NCI-H446 treated with DMSO at 0.1 percent for 48 hours (cell line): ENCODE results near the gene STON2.

ENCODE experiments used
- DNase-seq: peaks from one replicate; lab custom pipeline; 2025; lab: John Stamatoyannopoulos, UW

STON2 gene

DNA sequence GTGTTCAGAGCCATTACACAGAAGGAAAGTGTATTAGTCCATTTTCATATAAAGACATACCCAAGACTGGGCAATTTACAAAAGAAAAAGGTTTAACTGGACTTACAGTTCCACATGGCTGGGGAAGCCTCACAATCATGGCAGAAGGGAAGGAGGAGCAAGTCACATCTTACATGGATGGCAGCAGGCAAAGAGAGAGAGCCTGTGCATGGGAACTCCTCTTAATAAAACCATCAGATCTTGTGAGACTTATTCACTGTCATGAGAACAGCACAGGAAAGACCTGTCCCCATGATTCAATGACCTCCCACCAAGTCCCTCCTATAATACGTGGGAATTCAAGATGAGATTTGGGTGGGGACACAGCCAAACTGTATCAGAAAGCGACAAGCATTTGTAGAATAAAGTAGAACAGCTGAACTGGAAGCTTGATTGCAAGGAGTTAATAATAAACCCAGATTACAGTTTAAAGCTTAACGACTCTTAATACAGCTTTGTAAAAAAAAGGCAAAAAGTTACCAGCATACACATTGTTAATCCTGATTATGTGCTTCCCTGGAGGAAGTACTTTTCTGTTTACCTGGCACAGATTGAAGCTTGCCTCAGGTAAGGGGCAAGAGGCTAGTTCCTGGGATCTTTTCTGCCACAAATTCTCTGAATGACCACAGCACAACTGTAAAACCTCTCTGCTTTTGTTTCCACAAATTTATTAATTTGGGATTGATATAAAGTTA is 18.1 kb upstream of the STON2 start:
- no peak for DNase-seq

DNA sequence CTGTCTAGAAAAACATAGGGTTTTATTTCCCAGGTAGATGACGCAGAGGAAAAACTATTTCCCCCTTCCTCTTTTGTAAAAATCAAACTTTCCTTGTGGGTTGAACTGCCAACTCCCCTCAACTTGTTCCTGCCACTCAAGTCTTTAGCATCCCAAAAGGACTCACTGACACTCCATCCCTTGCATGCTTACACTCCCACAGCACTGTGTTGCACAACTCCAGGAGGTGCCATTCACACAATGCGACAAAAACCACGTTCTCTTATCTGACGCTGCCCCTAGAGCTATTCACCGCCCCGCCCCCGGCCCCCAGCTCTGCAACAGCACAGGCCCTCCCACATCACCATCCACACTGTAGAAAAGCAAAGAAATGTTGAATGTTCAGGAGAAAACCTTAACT is 16.9 kb upstream of the STON2 start:
- DNase-seq, result no peak

DNA sequence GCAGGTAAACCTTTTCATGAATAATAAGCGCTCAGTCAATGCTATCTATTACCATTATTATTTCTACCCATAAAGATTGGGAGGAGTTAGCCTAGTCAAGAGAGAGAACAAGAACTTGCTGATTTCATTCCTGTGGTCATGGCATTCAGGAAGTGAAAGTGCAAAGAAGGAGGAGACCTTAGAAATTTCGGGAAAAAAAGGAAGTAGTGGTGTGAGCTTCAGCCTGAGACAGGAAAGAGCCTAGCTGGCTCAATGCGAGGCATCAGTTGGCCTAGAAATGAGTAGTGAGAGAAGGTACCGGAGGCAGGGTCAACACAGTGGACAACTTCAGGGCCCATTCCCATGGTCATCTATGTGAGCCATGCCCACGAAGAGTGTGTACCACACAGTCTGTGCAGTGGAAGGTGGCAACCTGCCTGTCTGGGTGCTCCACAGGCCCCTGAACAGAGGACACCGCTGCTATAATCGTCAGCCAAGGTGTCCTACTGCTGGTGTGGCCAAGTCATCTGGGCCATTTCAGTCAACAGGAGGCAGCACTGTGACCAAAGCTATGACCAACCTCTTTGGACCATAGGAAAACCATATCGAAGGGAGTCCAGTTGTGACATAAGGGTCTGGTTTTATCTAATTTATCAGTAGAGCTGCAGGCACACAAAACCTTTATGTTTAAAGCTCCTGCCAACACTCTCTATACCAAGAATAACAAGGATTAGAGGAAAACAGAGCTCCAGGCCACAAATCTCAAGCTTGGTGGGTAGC is 16.2 kb upstream of the STON2 start:
- DNase-seq, result no peak

DNA sequence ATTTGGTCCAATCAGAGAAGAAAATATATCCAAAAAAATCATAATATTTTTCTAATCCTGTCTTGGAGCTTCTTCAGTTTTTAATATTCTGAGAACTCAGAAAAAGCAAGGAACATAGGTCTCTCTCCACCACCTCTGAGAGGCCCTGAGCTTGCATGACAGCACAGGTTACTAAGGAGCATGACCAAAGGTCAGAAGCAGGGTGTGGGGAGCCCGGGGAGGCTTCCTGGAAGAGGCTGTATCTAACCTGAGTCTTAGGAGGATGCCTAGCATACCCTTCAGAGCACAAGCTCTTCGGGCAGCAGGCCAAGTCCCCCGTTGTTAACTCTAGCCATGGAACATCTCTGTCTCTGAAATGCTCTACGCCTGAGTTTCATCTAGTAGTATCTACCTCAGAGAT is 15.7 kb upstream of the STON2 start:
- DNase-seq, result no peak

DNA sequence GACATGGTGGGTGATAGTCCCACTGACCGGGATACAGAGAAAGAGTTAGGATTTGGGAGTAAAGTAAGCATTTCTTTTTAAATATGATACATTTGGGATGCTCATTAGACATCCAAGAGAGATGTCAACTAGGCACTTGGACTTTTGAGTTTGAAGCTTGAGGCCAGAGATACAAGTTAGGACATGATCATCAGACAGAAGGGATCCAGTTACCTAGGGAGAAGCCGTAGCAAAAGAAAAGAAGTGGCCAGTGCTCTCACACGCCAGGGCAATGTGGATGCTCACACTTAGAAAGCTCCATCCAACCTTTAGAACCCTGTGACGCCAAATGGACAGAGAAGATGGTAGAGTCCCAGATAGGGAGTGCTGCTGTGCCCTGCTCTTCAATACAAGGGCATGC is 14.0 kb upstream of the STON2 start:
- DNase-seq, result no peak

DNA sequence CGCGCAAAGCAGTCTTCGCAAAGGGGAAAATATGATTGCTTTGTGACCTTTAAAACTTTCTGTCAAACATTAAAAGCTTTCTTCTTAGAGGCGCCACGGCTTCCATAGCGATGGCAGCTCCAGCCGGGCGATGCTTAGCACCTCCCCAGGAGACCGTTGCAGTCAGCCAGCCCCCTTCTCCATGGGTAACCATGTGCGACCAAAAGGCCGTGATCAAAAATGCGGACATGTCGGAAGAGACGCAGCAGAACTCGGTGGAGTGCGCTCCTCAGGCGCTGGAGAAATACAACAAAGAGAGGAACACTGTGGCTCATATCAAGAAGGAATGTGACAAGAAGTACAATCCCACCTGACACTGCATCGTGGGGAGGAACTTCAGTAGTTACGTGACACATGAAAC is 12.7 kb upstream of the STON2 start:
- no peak for DNase-seq

DNA sequence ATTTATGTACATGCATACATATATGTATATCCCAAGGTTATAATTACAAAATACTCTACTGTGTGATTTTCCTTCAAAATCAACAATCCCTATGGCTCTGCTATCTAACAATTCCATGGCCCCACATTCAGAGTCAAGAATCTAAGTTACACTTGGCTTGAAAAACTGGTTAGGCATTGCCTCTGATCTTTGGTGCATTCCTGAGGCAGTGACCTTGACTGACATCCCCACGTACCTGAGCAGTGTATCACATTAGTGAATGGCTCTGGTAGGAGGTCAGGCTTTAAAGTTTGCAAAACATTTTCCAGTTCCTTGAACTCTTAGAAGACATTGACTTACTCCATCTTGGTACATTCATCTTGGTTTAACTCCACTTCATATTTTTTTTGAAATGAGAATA is 8.5 kb upstream of the STON2 start:
- DNase-seq, result no peak

DNA sequence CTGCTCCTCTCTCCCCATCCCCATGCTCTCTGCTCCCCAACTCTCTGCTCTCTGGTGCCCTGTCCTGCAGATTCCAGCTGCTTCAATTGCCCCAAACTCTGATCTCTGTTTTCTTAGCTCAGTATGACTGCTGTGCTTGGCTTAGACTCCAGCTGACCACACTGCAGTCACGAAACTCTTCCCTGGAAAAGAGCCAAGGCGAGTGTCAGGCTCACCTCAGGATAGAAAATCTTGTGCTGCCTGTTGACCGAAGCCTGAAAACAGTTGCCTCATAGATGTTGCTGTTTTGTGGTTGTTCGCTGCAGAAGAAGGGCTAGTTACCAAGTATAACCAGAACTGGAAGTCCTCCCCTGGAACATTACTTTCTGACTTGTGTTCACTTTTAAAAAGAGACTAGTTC is 6.7 kb upstream of the STON2 start:
- DNase-seq, result no peak

DNA sequence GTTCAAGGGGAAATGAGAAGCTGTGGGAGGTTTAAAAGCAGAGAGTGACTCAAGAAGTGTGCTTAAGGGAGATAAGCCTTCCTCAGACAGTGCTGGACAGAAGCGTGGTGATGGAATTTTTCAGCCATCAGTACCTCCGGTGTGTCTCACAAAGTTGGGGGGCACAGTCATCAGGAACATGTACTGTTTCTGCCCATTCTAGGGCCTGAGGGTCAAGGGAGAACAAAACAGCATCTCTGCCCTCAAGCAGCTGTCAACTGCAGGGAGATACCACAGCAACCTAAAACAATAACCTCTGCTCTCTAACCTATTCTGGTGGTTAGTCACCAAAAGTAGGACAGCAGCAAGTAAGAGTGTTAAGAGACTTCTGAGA is 2.0 kb upstream of the STON2 start:
- DNase-seq, result no peak

DNA sequence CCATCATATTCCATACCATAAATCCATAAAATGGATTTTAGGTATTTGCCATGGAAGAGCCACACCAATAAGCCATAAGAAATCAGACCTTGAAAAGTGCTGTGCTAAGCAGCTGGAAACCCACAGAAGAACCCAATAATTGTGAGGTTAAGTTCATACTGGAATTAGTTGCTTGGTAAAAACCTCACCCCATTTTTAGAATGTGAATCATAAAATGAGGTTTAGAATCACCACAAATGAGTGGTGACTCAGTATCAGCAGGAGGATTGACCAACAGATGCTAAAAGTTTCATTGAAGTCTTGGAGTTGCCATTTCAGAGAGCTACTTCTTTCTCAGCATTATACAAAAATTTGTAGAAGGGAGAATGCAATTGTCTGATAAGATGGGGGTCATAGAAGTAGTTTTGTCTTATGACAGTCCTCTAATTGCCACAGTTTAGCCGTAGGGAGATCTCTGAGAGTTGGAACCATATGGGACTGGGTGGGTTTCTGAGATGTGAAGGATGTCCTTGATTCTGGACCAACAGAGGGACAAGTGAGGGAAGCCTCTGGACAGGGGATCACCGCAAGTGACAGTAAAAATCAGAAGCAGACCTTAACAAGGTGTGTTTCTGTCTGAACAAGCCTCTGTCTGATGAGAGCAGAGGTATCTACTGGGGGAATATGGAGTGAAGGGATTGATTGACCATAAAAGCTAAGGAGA is 1.4 kb upstream of the STON2 start:
- DNase-seq, result no peak

DNA sequence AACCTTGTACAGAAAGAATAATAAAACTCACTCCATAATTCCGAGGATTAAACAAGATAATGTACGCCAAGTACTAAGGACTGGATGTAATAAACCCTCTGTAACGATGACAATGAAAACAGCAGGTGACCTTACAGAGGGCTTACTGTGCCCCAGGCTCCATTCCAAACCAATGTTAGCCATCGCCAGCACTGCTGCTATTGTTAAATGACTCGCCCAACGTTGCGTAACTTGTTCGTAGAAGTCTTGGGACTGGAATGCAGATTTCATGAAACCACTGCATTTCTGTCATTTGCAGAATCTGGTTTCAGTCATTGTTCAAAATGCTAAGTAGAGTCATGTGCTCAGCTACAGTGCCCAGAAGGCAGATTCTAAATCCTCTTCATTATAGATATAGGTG is 728 bp upstream of the STON2 start:
- DNase-seq, result peak; percentile 24

DNA sequence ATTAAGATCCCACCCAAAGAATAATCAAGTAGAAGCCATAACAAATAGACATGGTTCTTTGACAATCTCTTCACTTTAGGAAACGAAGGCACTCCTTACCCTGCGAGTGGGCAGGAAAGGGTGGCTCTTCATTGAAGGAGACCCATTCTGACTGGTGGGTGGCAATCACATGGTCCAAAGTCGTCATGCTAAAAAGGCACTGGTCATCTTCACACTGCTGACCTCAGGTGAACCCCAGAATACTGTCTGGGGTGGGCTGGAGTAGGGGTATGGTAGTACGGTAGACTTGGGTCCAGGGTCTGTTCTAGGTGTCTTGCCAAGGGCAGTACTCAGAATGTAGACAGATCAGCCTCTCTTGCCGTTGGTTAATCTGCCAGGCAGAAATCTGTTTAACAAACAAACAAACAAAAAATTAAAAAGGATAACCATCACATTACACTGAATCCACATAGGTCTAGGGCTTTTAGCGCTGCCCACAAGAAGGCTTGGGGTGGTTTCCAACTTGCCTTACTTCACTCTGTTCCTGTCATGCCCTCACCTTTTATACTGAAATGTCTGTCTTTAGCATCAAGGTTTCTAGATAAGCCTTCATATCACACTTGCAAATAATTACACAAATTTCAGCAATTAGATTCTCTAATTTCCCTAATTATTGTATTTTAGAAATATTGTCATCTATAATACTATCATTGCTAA is 1.8 kb downstream of the STON2 start:
- DNase-seq, result no peak

DNA sequence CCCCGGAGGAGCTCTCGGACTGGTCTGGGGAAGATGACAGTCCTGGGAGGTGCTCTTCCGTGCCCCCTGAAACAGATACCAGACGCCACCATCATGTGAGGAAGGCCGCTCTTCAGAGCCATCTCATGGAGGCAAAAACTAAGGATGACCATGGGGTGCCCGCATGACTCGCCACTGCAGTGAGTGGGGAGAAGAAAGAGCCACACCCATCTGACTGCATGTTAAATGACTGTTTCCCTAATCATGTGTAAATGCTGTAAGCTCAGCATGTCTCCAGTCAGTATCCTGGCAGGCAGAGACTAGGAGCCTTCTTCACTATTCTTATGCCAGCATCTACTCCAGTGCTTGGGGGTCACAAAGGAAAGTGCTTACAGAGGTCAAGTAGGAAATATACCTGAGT is 4.0 kb downstream of the STON2 start:
- no peak for DNase-seq

DNA sequence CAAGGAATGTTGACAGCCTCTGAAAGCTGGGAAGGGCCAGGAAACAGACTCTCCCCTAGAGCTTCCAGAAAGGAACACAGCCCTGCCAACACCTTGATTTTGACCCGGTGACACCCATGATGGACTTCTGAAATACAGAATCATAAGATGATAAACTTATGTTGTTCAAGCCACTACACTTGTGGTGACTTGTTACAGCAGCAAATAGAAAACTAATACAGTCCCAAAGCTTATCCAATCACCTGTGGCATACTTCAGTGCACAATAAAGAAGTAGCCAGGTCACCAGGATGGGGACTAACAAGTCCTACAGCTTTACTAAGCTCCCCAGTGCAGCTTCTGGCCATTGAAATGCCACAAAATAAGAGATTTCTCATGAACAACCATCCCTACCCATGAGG is 5.4 kb downstream of the STON2 start:
- DNase-seq, result no peak

DNA sequence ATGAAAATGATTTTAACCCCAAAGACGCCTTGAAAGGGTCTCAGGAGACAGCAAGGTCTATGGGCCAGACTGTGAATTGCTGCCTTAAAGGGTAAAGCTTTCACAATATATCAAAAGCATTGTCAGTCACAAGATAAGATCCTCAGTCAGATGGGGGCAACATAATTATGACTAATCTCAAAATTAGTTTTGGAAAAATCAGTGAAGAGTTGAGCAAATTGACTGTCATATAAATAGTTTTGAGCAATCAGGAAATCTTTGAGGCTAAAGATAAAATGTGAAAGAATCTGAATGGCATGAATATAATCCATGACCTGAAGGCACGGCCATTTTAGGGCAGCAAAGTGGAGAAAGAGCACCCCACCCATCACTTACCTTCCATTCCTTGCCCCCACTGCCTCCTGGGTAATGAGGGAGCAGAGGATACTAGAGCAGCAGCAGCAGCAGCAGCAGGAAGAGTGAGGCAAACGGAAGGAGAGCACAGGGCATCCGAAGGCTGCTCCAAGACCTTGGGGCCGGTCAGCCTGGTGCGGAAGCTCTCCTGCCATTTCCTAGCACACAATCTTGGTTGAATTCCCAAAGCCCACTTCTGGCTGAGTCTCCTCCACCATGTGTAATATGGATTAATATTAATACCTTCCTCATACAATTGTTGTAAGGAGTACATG is 7.0 kb downstream of the STON2 start:
- no peak for DNase-seq

DNA sequence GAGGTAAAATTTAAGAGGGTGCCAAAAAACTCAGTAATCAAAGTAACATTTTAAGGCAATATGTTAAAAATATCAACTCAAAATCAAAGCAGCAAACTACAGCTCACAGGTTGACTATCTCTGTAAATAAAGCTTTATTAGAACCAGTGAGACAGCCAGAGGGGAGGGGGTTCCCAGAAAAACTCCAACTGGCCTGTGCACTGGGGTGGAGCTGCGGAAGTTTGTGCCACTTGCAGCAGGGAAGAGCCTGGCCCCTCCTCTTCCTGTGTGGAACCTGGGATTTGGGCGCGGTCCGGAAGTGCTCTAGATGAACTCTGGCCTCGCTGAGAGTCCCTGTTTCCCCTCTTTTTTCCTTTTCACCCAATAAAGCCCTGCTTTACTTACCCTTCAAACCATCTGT is 8.1 kb downstream of the STON2 start:
- no peak for DNase-seq

DNA sequence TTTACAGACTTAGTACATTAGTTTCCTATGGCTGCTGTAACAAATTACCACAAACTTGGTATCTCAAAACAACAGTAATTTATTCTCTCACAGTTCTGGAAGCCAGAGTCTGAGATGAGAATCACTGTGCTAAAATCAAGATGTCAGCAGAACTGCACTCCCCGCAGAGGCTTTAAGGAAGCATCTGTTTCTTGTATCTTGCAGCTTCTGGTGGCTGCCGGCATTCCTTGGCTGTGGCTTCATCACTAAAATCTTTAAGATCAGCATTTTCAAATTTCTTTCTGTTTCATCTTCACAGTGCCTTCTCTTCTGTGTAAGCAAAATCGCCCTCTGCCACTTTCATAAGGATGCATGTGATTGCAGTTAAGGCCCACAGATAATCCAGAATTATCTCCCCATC is 9.4 kb downstream of the STON2 start:
- DNase-seq, result no peak

DNA sequence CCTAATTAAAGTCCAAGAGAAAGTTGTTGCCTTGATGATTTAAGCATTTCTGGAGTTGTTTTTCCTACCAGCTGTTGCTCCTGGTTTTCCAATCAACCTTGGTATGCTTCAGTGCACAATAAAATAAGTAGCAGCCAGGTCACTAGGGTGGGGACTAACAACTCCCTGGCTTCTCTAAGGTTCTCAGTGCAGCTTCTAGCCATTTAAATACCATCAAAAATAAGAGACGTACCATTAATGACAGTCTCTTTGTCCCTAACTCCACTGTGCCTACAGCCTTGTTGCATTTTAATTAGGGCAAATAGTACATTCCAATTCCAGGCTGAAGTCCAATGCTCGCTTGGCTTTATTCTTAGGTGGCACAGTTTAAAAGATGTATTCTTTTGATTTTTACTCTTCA is 11.8 kb downstream of the STON2 start:
- no peak for DNase-seq

DNA sequence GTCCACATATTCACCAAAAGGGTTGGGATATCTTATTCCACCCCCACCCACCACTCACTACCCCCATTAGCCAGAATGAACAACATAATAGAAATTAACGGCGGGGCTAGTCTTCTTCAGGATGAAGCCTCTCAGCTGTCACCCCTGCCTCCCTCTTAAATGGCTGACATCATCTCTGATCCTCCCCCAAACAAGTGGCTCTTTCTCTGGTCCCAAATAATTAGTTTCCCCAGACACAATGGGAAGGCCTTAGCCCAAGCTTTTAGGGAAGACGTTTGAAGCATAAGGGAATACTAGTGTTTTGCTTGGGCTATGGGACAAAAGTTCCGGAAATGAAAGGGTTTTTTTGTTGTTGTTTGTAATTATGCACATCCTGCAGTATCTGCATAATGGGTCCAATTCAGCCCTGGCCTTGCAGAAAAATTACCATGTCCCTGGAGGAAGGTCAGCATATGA is 13.8 kb downstream of the STON2 start:
- DNase-seq, result no peak

DNA sequence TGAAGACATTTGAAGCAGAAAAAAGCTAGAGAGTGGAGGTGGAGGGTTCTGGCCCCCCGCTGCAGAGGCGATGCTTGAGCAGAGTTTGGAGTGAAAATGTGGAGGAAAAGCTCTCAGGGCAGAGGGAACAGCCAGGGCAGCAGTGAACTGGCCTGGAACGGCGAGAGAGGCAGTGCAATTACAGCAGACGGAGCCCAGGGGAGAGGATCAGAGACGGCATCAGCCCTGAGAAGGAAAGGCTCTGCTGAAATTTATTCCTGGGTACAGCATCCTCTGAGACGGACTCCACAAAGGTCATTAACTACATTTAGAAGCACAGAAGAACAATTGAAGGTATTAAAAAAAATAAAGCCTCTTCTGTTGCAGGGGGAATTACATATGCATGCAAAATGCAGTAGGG is 14.2 kb downstream of the STON2 start:
- DNase-seq, result no peak

DNA sequence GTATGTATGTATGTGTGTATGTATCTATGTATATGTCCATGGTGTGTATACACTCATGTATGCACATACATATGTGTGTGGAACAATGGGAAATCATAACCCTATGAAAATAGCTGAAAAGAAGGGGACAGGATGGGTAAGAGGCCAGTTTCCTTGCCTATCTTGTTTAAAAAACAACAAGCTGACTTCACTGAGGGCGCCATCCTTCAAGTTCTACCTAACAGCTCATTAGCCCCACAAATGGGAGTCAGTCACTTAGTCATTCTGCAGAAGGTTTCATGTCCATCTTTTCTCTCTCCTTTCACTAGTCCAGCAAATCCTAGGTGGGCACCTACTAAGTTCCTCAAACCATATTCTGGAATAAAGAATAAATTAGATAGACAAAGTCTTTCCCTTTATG is 14.7 kb downstream of the STON2 start:
- no peak for DNase-seq

DNA sequence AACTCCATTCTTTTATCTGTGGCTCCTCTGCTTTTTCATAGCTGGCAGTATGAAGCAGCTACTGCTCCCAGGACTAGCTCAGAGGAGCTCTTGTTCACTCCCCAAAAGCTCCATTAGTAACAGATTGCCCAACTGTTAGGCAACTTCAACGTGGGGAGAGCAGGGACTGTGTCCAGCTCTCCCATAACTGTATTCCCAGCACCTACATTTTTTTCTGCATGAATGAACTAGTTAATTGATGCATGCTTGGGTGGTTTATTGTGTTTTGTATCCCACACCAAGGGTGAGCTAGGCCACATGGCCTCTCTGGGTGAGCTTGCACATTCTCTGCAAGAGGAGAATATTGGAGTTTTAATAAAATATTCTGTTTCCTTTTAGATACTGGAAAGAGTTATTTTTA is 15.2 kb downstream of the STON2 start:
- DNase-seq, result peak; percentile 90
